Measurements from ENCODE around the gene NPDC1.

GRCh38 chr9:137045294-137046087, 486 bp downstream of the NPDC1 start:
- TF ChIP-seq CTCF (IDR thresholded peaks at IDR 0.05; ENCODE audit: low read length) (no peak), EZH2 (IDR thresholded peaks at IDR 0.05; ENCODE audit: borderline replicate concordance, low read length) (no peak)

Data from OCI-LY1 (cell line).